Ishikawa (cell line): ENCODE measurements around the gene DNAJC6.

Source experiments
- CEBPB ChIP-seq: IDR thresholded peaks from 2 replicates; pipeline ENCODE4 v1.6.1; 2012
- CREB1 ChIP-seq: IDR thresholded peaks from 2 replicates; pipeline ENCODE4 v1.6.1; 2012; ENCODE audit warnings: low read depth
- EGR1 ChIP-seq: IDR thresholded peaks from 2 replicates; pipeline ENCODE4 v1.6.1; 2012
- EP300 ChIP-seq: IDR thresholded peaks from 2 replicates; pipeline ENCODE4 v1.6.1; 2012; ENCODE audit warnings: borderline replicate concordance
- FOXM1 ChIP-seq: IDR thresholded peaks from 2 replicates; pipeline ENCODE4 v1.6.1; 2012; ENCODE audit warnings: low read depth, borderline replicate concordance
- MAX ChIP-seq: IDR thresholded peaks from 2 replicates; pipeline ENCODE4 v1.6.1; 2012
- NFIC ChIP-seq: IDR thresholded peaks from 2 replicates; pipeline ENCODE4 v1.6.1; 2012
- RAD21 ChIP-seq: IDR thresholded peaks from 2 replicates; pipeline ENCODE4 v1.6.1; 2012; ENCODE audit warnings: low read depth
- TAF1 ChIP-seq: IDR thresholded peaks from 2 replicates; pipeline ENCODE4 v1.6.1; 2012; ENCODE audit warnings: low read depth, mild to moderate bottlenecking
- TCF12 ChIP-seq: IDR thresholded peaks from 2 replicates; pipeline ENCODE4 v1.6.1; 2012; ENCODE audit warnings: low read depth
- TEAD4 ChIP-seq: IDR thresholded peaks from 2 replicates; pipeline ENCODE4 v1.6.1; 2012
- USF1 ChIP-seq: IDR thresholded peaks from 2 replicates; pipeline ENCODE4 v1.6.1; 2012
- YY1 ChIP-seq: IDR thresholded peaks from 2 replicates; pipeline ENCODE4 v1.6.1; 2012; ENCODE audit warnings: low read depth
- ZBTB7A ChIP-seq: IDR thresholded peaks from 2 replicates; pipeline ENCODE4 v1.6.1; 2012; ENCODE audit warnings: low read depth
- TF ChIP-seq, protein P1 (sequence below): IDR thresholded peaks from 2 replicates; pipeline ENCODE4 v1.6.1; 2012; ENCODE audit warnings: low read depth, mild to moderate bottlenecking

The DNAJC6 gene

DNA sequence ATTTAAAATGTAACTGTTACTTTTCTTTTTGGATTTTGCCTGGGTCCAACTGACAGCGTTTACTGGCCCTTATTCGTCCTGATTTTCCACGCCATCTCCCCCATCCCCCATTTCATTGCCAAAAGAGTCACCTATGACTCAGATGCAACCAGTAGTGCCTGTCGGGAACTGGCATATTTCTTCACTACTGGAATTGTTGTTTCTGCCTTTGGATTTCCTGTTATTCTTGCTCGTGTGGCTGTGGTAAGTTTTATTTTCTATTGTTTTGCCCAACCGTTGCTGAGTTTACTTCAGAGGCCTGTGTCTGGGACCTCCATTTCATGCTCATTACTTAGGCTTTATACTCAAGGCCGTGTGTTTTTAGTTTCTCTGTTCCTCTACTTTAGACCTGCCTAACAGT is 120.5 kb downstream of the DNAJC6 start:
- no peak for TF ChIP-seq MAX
- peak; percentile 16; the same call in 1 of the 2 replicates for TF ChIP-seq EP300
- TF ChIP-seq NFIC = 0 out of 2 replicates have a peak, but pooled peaks have one; percentile 13

GRCh38 chr1:65431111-65431705 is 121.9 kb downstream of the DNAJC6 start:
- TF ChIP-seq ZBTB7A (no peak), FOXM1 (no peak), CEBPB (no peak), TAF1 (no peak), RAD21 (peak; percentile 36; the same call in 1 of the 2 replicates), CREB1 (no peak), TCF12 (no peak)

DNA sequence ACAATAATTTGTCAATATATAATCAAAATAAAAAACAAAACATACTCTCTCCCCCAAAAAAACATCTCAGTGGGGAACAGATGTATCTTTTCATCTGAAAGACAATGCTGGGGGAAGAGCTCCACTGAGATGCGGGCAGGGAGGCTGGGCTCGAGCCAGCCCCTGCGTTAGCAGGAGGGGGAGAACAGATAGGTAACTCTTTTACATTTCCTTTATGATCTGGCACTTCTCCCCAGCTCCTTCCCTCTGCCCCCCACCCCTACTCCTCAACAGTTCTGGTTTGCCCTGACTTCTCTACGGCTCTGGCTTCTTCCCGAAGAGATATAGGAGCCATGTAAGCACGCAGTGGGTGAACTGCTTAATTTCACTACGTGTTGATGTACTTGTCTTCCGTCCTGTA is 123.6 kb downstream of the DNAJC6 start:
- TF ChIP-seq CREB1 (no peak), TAF1 (no peak), TCF12 (no peak), EP300 (no peak), USF1 (no peak), TEAD4 (no peak), RAD21 (no peak), YY1 (no peak), NFIC (no peak), EGR1 (no peak), ZBTB7A (no peak), FOXM1 (no peak), CEBPB (no peak), MAX (no peak)
- TF ChIP-seq, protein P1, sequence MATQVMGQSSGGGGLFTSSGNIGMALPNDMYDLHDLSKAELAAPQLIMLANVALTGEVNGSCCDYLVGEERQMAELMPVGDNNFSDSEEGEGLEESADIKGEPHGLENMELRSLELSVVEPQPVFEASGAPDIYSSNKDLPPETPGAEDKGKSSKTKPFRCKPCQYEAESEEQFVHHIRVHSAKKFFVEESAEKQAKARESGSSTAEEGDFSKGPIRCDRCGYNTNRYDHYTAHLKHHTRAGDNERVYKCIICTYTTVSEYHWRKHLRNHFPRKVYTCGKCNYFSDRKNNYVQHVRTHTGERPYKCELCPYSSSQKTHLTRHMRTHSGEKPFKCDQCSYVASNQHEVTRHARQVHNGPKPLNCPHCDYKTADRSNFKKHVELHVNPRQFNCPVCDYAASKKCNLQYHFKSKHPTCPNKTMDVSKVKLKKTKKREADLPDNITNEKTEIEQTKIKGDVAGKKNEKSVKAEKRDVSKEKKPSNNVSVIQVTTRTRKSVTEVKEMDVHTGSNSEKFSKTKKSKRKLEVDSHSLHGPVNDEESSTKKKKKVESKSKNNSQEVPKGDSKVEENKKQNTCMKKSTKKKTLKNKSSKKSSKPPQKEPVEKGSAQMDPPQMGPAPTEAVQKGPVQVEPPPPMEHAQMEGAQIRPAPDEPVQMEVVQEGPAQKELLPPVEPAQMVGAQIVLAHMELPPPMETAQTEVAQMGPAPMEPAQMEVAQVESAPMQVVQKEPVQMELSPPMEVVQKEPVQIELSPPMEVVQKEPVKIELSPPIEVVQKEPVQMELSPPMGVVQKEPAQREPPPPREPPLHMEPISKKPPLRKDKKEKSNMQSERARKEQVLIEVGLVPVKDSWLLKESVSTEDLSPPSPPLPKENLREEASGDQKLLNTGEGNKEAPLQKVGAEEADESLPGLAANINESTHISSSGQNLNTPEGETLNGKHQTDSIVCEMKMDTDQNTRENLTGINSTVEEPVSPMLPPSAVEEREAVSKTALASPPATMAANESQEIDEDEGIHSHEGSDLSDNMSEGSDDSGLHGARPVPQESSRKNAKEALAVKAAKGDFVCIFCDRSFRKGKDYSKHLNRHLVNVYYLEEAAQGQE = no peak

DNA sequence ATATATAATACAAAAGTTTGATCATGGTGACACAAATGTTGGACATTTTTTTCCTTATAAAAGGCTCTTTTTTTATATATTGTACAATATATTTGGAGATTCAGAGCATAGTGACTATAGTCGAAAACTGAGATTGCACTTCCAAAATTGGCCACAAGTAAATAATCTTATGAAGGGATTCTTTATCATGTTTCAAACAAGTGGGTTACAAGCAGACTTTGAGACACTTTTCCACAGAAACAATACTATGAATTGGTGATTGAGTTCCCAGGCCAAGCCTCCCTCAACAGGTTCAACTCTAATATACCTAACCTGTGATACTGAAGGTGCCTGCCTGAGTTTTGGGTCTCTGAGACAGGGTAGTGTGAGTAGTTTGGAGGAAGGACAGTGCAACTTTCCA is 124.9 kb downstream of the DNAJC6 start:
- TF ChIP-seq CREB1 (no peak), FOXM1 (no peak), MAX (no peak), ZBTB7A (no peak), EGR1 (no peak), NFIC (no peak), TEAD4 (no peak)
- TF ChIP-seq, protein P1 = no peak

DNA sequence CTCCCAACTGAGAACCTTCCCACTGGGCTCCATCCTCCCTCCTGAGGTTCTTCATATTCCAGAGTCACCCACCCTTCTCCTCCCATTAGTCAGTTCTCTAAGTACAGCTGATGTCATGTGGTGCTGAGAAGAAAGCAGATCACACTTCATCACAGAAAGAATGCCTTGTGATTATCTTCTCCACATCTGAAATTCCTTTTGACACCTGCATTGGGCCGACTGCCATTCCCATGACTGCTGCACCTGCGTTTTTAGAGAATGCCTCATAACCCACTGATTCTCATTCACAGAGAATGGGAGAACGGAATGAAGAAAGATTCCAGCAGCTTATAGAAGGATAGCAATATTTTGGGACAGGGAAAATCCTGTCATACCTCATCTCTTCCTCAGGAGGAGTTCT is 125.4 kb downstream of the DNAJC6 start:
- TF ChIP-seq EGR1 (no peak), TAF1 (no peak), NFIC (no peak), USF1 (no peak), CREB1 (no peak), YY1 (no peak), MAX (no peak), FOXM1 (no peak), TEAD4 (no peak), EP300 (no peak), CEBPB (no peak), TCF12 (no peak), ZBTB7A (no peak), RAD21 (no peak)
- TF ChIP-seq, protein P1 = no peak
